ENCODE data around the gene BICD2. TPM values are rescaled to one million over a fixed set of nuclear protein-coding genes. Genes with fewer than 3 reads are reported as not detected.
"Not testable (repeated sequence)": the region's sequence is repeated elsewhere in the genome, so short reads cannot be mapped to it uniquely, and the experiment has no call there.

BICD2 gene
- total RNA-seq = 10 to 100 TPM; 31.0 to 36.6 TPM
- long read RNA-seq, full-length matches to known transcripts = 21 of 72 reads
- long read RNA-seq, partial matches to known transcripts = 51 of 72 reads
- long read RNA-seq, other reads (novel, unspliced or antisense) = 0 of 72 reads

GRCh38 chr9:92764381-92764987 lies at the start of gene BICD2:
Gene BICD2 (minus strand): TSS chr9:92764833. CDS start chr9:92764744, 89 bp downstream.
- no peak for ATAC-seq
- intact Hi-C loops (cut with DNase I) = no loop called here

GRCh38 chr9:92809629-92810326 lies 45.1 kb upstream of the BICD2 start:
- ATAC-seq; intact Hi-C loops (cut with DNase I); DNase-seq: not testable (repeated sequence)

More at GRCh38 chr9:92764381-92764987, at the start of gene BICD2:
- DNase-seq = no peak

- intact Hi-C loops (cut with DNase I) = no loop called here
- DNase-seq (peak; percentile 79), ATAC-seq (peak; percentile 89 to 94)
Measured at GRCh38 chr9:92808726-92809451, 44.3 kb upstream of the BICD2 start.

GRCh38 chr9:92807757-92808725 lies 43.4 kb upstream of the BICD2 start:
- DNase-seq = no peak
- intact Hi-C loops (cut with DNase I) = no loop called here

GRCh38 chr9:92807031-92807756 lies 42.6 kb upstream of the BICD2 start:
- no peak for ATAC-seq
- intact Hi-C loops (cut with DNase I) = no loop called here
- no peak for DNase-seq

More at GRCh38 chr9:92807757-92808725, 43.4 kb upstream of the BICD2 start:
- peak; percentile 20 to 27 for ATAC-seq

- DNase-seq (no peak), ATAC-seq (no peak)
- intact Hi-C loops (cut with DNase I) = no loop called here
Measured at GRCh38 chr9:92804727-92805126, 40.1 kb upstream of the BICD2 start.

GRCh38 chr9:92798358-92798757 lies 33.7 kb upstream of the BICD2 start:
- intact Hi-C loops (cut with DNase I) = no loop called here
- ATAC-seq = no peak

GRCh38 chr9:92796337-92796804 lies 31.7 kb upstream of the BICD2 start:
- intact Hi-C loops (cut with DNase I); DNase-seq; ATAC-seq: not testable (repeated sequence)

More at GRCh38 chr9:92798358-92798757, 33.7 kb upstream of the BICD2 start:
- no peak for DNase-seq

GRCh38 chr9:92795598-92796336 lies 31.1 kb upstream of the BICD2 start:
- DNase-seq (no peak), ATAC-seq (no peak)
- intact Hi-C loops (cut with DNase I) = no loop called here

- DNase-seq = no peak
- intact Hi-C loops (cut with DNase I) = loop anchor here in 1 of 2 donors (5.0 kb wide), 1 partner anchor 68 kb away; no protein-coding TSS in a partner anchor
- no peak for ATAC-seq
Measured at GRCh38 chr9:92795000-92795399, 30.4 kb upstream of the BICD2 start.

GRCh38 chr9:92794426-92794825 lies 29.8 kb upstream of the BICD2 start:
- intact Hi-C loops (cut with DNase I) = loop anchor here in 1 of 2 donors (5.0 kb wide), 1 partner anchor 67 kb away; no protein-coding TSS in a partner anchor
- no peak for DNase-seq
- ATAC-seq = no peak

- DNase-seq = peak; percentile 80
- intact Hi-C loops (cut with DNase I) = loop anchor here (2.0 to 5.0 kb wide), 3 partner anchors 62 to 74 kb away; no protein-coding TSS in a partner anchor
- ATAC-seq = peak; percentile 94
Measured at GRCh38 chr9:92790542-92791527, 26.2 kb upstream of the BICD2 start.

GRCh38 chr9:92786298-92786697 lies 21.7 kb upstream of the BICD2 start:
- intact Hi-C loops (cut with DNase I) = no loop called here
- no peak for ATAC-seq
- no peak for DNase-seq

- no peak for DNase-seq
- ATAC-seq = no peak
- intact Hi-C loops (cut with DNase I) = no loop called here
Measured at GRCh38 chr9:92781899-92782298, 17.3 kb upstream of the BICD2 start.

GRCh38 chr9:92780206-92780605 lies 15.6 kb upstream of the BICD2 start:
- ATAC-seq = no peak
- intact Hi-C loops (cut with DNase I) = no loop called here
- DNase-seq = no peak

GRCh38 chr9:92775466-92775865 lies 10.8 kb upstream of the BICD2 start:
- DNase-seq = no peak
- intact Hi-C loops (cut with DNase I) = no loop called here
- no peak for ATAC-seq

Data from left cardiac atrium (tissue), 4 donors.